Choroid plexus epithelial cell (primary cell): ENCODE data around the gene TRPC4AP.

Experiments
- DNase-seq: peaks from one replicate; pipeline ENCODE4 v3.0.0-alpha.2; 2010; ENCODE audit warnings: low read depth
- H3K4me3 ChIP-seq: 2 replicates; pipeline ENCODE4 v1.5.1; 2011; ENCODE audit warnings: low read depth, mild to moderate bottlenecking, control low read depth, low read length, moderate library complexity
- TF ChIP-seq, protein P1 (sequence below): conservative IDR thresholded peaks from 2 replicates; pipeline ENCODE4 v1.5.1; 2011; ENCODE audit warnings: low read depth, mild to moderate bottlenecking, control low read depth, inconsistent platforms, low read length, moderate library complexity

The TRPC4AP gene

DNA sequence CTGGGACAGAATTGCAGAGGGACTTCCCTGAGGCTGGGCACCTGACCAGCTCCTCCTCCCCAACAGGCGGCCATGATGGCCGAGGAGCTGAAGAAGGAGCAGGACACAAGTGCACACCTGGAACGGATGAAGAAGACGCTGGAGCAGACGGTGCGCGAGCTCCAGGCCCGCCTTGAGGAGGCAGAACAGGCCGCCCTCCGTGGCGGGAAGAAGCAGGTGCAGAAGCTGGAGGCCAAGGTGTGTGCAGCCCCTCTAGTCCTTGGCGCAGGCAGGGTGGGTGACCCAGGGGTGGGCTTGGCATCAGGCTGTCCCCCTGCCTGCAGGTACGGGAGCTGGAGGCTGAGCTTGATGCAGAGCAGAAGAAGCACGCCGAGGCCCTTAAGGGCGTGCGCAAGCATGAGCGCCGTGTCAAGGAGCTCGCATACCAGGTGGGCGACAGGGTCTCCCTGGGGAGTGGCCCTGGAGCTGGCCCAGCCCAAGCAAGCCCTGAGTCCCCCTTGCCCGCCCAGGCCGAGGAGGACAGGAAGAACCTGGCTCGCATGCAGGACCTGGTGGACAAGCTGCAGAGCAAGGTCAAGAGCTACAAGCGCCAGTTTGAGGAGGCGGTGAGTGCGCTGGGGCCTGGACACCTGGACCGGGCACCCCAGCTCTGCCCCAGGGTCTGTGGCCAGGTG lies 91.5 kb downstream of the TRPC4AP start:
- TF ChIP-seq, protein P1, sequence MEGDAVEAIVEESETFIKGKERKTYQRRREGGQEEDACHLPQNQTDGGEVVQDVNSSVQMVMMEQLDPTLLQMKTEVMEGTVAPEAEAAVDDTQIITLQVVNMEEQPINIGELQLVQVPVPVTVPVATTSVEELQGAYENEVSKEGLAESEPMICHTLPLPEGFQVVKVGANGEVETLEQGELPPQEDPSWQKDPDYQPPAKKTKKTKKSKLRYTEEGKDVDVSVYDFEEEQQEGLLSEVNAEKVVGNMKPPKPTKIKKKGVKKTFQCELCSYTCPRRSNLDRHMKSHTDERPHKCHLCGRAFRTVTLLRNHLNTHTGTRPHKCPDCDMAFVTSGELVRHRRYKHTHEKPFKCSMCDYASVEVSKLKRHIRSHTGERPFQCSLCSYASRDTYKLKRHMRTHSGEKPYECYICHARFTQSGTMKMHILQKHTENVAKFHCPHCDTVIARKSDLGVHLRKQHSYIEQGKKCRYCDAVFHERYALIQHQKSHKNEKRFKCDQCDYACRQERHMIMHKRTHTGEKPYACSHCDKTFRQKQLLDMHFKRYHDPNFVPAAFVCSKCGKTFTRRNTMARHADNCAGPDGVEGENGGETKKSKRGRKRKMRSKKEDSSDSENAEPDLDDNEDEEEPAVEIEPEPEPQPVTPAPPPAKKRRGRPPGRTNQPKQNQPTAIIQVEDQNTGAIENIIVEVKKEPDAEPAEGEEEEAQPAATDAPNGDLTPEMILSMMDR: no peak
- no peak overlapping the region for H3K4me3 ChIP-seq
- no peak for DNase-seq

GRCh38 chr20:35000311-35000921 lies 92.2 kb downstream of the TRPC4AP start:
- no peak for DNase-seq
- TF ChIP-seq, protein P1: no peak
- no peak overlapping the region for H3K4me3 ChIP-seq

DNA sequence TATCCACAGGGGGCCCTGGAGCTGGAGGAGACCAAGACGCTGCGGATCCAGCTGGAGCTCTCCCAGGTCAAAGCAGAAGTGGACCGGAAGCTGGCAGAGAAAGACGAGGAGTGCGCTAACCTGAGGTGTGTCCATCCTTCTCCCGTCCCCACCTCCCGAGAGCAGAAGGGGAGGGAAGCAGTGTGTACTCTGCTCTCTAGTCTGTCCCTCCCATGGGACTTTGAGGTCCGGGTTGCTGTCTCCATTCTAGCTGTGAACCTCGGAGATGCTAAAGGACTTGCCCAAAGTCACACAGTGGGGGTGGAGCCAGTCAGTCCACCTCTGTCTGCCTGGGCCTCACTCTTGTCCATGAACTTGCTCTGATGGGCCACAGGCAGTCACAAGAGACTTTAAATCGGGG lies 92.8 kb downstream of the TRPC4AP start:
- TF ChIP-seq, protein P1: no peak
- no peak for DNase-seq
- H3K4me3 ChIP-seq: no peak overlapping the region

DNA sequence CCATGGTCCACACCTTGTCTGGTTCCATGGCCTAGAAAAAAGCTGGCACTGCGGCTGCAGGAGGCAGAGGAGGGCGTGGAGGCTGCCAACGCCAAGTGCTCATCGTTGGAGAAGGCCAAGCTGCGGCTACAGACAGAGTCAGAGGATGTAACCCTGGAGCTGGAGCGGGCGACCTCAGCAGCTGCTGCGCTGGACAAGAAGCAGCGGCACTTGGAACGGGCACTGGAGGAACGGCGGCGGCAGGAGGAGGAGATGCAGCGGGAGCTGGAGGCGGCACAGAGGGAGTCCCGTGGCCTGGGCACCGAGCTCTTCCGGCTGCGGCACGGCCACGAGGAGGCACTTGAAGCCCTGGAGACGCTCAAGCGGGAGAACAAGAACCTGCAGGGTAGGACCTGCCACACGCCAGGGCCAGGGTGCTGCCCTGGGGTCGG lies 93.6 kb downstream of the TRPC4AP start:
- TF ChIP-seq, protein P1: no peak
- no peak overlapping the region for H3K4me3 ChIP-seq
- DNase-seq: no peak

DNA sequence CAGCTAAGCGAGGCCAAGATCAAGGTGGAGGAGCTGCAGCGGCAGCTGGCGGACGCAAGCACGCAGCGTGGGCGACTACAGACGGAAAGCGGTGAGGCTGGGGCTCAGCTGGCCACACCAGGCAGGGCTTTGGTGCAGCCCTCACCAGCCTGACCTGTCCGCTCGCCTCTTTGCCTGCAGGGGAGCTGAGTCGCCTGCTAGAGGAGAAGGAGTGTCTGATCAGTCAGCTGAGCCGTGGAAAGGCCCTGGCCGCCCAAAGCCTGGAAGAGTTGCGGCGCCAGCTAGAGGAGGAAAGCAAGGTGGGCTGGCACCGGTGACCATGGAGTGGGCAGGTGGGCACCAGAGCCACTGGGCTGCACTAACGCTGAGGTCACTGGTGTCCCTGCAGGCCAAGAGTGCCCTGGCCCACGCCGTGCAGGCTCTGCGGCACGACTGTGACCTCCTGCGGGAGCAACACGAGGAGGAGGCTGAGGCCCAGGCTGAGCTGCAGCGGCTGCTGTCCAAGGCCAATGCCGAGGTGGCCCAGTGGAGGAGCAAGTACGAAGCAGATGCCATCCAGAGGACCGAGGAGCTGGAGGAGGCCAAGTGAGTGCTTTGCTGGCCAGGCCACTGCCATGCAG lies 94.2 kb downstream of the TRPC4AP start:
- TF ChIP-seq, protein P1: no peak
- no peak overlapping the region for H3K4me3 ChIP-seq
- DNase-seq: no peak

GRCh38 chr20:34997774-34998173 lies 94.8 kb downstream of the TRPC4AP start:
- TF ChIP-seq, protein P1: no peak
- no peak for DNase-seq
- H3K4me3 ChIP-seq: no peak overlapping the region
